HCT116 (cell line): ENCODE data around the gene PLA2G5. TPM values are rescaled to one million over a fixed set of nuclear protein-coding genes. Genes with fewer than 3 reads are reported as not detected.

Source experiments
- ATAC-seq: fragments of 200-7000 bp; cut with Tn5 transposase; 2 replicates; pipeline ENCODE4 v1.9.1; 2020; ENCODE audit warnings: mild to moderate bottlenecking, moderate library complexity
- BruUV-seq: library from RNA; stranded (reverse); fragments of 400-500 nt; replicated peaks from 2 replicates; lab custom pipeline; 2021; lab: Mats Ljungman, UMichigan
- CTCF ChIA-PET: fragments of 300-600 bp; sonication (Branson Sonifier 250); formaldehyde crosslinking; loops from one replicate; lab custom pipeline; 2021; ENCODE audit warnings: antibody characterized with exemption; lab: Charles Lee
- POLR2A ChIA-PET: fragments of 300-600, 350-600 bp; sonication (Branson Sonifier 250); formaldehyde crosslinking; loops from one replicate; lab custom pipeline; 2021; ENCODE audit warnings: antibody characterized with exemption; lab: Charles Lee
- RAD21 ChIA-PET, 2 experiments: fragments of 300-600 bp; sonication (Branson Sonifier 250); formaldehyde crosslinking; loops; one replicate each; lab custom pipeline; 2023; ENCODE audit warnings: low total read pairs in 2 of 2; ENCODE audit not compliant: uncharacterized antibody in 2 of 2, unreplicated experiment in 2 of 2, low non-redundant PET in 1 of 2; lab: Charles Lee
- DNase-seq: peaks from one replicate; pipeline ENCODE4 v3.0.0-alpha.2; 2010; ENCODE audit warnings: low read depth, low spot score
- H2AFZ ChIP-seq: fragments of 200-600 bp; shearing (Covaris generic), sonication (generic); 2 replicates; pipeline ENCODE4 v1.6.1; 2017; ENCODE audit warnings: low read depth, mixed run types, mixed read lengths, antibody characterized with exemption, low read length; ENCODE audit not compliant: poor library complexity, severe bottlenecking
- H3K27ac ChIP-seq: 2 replicates; pipeline ENCODE4 v1.5.1; 2012; ENCODE audit warnings: low read depth, low read length
- H3K27me3 ChIP-seq: fragments of 200-600 bp; sonication (generic); 2 replicates; pipeline ENCODE4 v1.6.1; 2016; ENCODE audit warnings: mixed run types, low read length, mixed read lengths; ENCODE audit not compliant: insufficient read depth
- H3K36me3 ChIP-seq, 2 experiments: fragments of 200-500 bp in 1 of 2; fragments of 200-600 bp in 1 of 2; sonication (Bioruptor generic) in 1 of 2; sonication (generic) in 1 of 2; 2 replicates each; pipeline versions ENCODE4 v1.5.1 to v1.6.1; 2014 to 2016; ENCODE audit warnings: low read length in 2 of 2, inconsistent platforms in 1 of 2, mixed read lengths in 1 of 2, mixed run types in 1 of 2; ENCODE audit not compliant: insufficient read depth in 2 of 2, control insufficient read depth in 1 of 2
- H3K4me1 ChIP-seq, 2 experiments: fragments of 200-600 bp in 1 of 2; sonication (generic) in 1 of 2; 2 replicates each; pipeline versions ENCODE4 v1.5.1 to v1.6.1; 2012 to 2017; ENCODE audit warnings: low read length in 2 of 2, inconsistent platforms in 1 of 2, mild to moderate bottlenecking in 1 of 2, mixed read lengths in 1 of 2, mixed run types in 1 of 2, moderate library complexity in 1 of 2; ENCODE audit not compliant: insufficient read depth in 2 of 2, control insufficient read depth in 1 of 2
- H3K4me2 ChIP-seq: fragments of 200-600 bp; sonication (generic); 2 replicates; pipeline ENCODE4 v1.6.1; 2017; ENCODE audit warnings: mixed run types, low read length, mixed read lengths
- H3K4me3 ChIP-seq, 2 experiments: fragments of 200-600 bp in 1 of 2; sonication (generic) in 1 of 2; replicated peaks in 1 of 2; 2 replicates each; pipeline ENCODE4 v1.5.1; 2011 to 2016; ENCODE audit warnings: low read length in 2 of 2, control low read depth in 1 of 2, low read depth in 1 of 2, mild to moderate bottlenecking in 1 of 2, mixed read lengths in 1 of 2, mixed run types in 1 of 2
- H3K79me2 ChIP-seq: fragments of 200-600 bp; sonication (generic); 2 replicates; pipeline ENCODE4 v1.6.1; 2017; ENCODE audit warnings: mild to moderate bottlenecking, mixed run types, low read length, moderate library complexity, mixed read lengths; ENCODE audit not compliant: insufficient read depth
- H3K9ac ChIP-seq: fragments of 200-600 bp; sonication (generic); 2 replicates; pipeline ENCODE4 v1.6.1; 2016; ENCODE audit warnings: low read length, mixed read lengths
- H3K9me2 ChIP-seq: fragments of 200-600 bp; sonication (generic), shearing (Covaris generic); 2 replicates; pipeline ENCODE4 v1.6.1; 2017; ENCODE audit warnings: mixed run types, mild to moderate bottlenecking, moderate library complexity; ENCODE audit not compliant: insufficient read depth
- H3K9me3 ChIP-seq, 2 experiments: fragments of 200-500 bp in 1 of 2; fragments of 200-600 bp in 1 of 2; sonication (Bioruptor generic) in 1 of 2; sonication (generic) in 1 of 2; 2 replicates each; pipeline ENCODE4 v1.6.1; 2014 to 2017; ENCODE audit warnings: low read length in 2 of 2, mixed read lengths in 2 of 2, inconsistent platforms in 1 of 2, low read depth in 1 of 2, mild to moderate bottlenecking in 1 of 2, mixed run types in 1 of 2, moderate library complexity in 1 of 2; ENCODE audit not compliant: control insufficient read depth in 1 of 2, insufficient read depth in 1 of 2
- H4K20me1 ChIP-seq: fragments of 200-600 bp; sonication (generic), shearing (Covaris generic); 2 replicates; pipeline ENCODE4 v1.6.1; 2017; ENCODE audit warnings: mixed run types, mild to moderate bottlenecking, moderate library complexity; ENCODE audit not compliant: insufficient read depth
- CBX3 ChIP-seq: IDR thresholded peaks from 2 replicates; pipeline ENCODE4 v1.6.1; 2012; ENCODE audit warnings: low read depth
- EGR1 ChIP-seq: IDR thresholded peaks from 2 replicates; pipeline ENCODE4 v1.6.1; 2012; ENCODE audit warnings: low read depth
- EZH2 ChIP-seq: fragments of 200-600 bp; sonication (generic); IDR thresholded peaks from 2 replicates; pipeline ENCODE4 v1.6.1; 2017; ENCODE audit warnings: antibody characterized with exemption, mixed run types
- EZH2phosphoT487 ChIP-seq: fragments of 200-600 bp; IDR thresholded peaks from 2 replicates; pipeline ENCODE4 v1.6.1; 2018; ENCODE audit warnings: antibody characterized with exemption, borderline replicate concordance
- FOSL1 ChIP-seq: IDR thresholded peaks from 2 replicates; pipeline ENCODE4 v1.6.1; 2012; ENCODE audit warnings: low read depth
- JUND ChIP-seq: IDR thresholded peaks from 2 replicates; pipeline ENCODE4 v1.6.1; 2012
- POLR2A ChIP-seq: IDR thresholded peaks from 2 replicates; pipeline ENCODE4 v1.7.0; 2011; ENCODE audit warnings: borderline replicate concordance; ENCODE audit not compliant: insufficient read depth, insufficient read length; ENCODE audit errors: extremely low read depth
- POLR2AphosphoS5 ChIP-seq: IDR thresholded peaks from 2 replicates; pipeline ENCODE4 v1.6.1; 2011; ENCODE audit warnings: mild to moderate bottlenecking, low read depth, low read length, moderate library complexity
- RAD21 ChIP-seq: IDR thresholded peaks from 2 replicates; pipeline ENCODE4 v1.6.1; 2012; ENCODE audit warnings: low read depth, mild to moderate bottlenecking
- SIN3A ChIP-seq: IDR thresholded peaks from 2 replicates; pipeline ENCODE4 v1.6.1; 2012; ENCODE audit warnings: low read depth
- SP1 ChIP-seq: IDR thresholded peaks from 2 replicates; pipeline ENCODE4 v1.6.1; 2012; ENCODE audit warnings: low read depth
- SRF ChIP-seq: IDR thresholded peaks from 2 replicates; pipeline ENCODE4 v1.6.1; 2012; ENCODE audit warnings: low read depth
- YY1 ChIP-seq: IDR thresholded peaks from 2 replicates; pipeline ENCODE4 v1.6.1; 2011; ENCODE audit warnings: low read length, low read depth, moderate library complexity, mild to moderate bottlenecking; ENCODE audit not compliant: insufficient replicate concordance; ENCODE audit errors: extremely low read depth
- ZFX ChIP-seq: fragments of 450-650 bp; IDR thresholded peaks from 2 replicates; pipeline ENCODE4 v1.6.1; 2017
- ZNF274 ChIP-seq: fragments of 200-500 bp; sonication (Bioruptor generic); IDR thresholded peaks from 2 replicates; pipeline ENCODE4 v1.6.1; 2014; ENCODE audit warnings: mild to moderate bottlenecking, low read depth, low read length, inconsistent platforms
- intact Hi-C: fragments of 100-400 bp; cut with micrococcal nuclease; formaldehyde crosslinking; loops from 2 replicates; pipeline ENCODE4 v1.10.0; 2022
- total RNA-seq: library from RNA; stranded (reverse); gene quantifications from one replicate; pipeline ENCODE4 v1.2.1, GENCODE V29; 2021; ENCODE audit not compliant: unreplicated experiment
- TF ChIP-seq, protein P1 (sequence below): IDR thresholded peaks from 2 replicates; pipeline ENCODE4 v1.6.1; 2012
- TF ChIP-seq, protein P2 (sequence below): IDR thresholded peaks from 2 replicates; pipeline ENCODE4 v1.6.1; 2012; ENCODE audit warnings: low read depth

PLA2G5 gene
- total RNA-seq, 1 experiment from 2014 or later: not detected

DNA sequence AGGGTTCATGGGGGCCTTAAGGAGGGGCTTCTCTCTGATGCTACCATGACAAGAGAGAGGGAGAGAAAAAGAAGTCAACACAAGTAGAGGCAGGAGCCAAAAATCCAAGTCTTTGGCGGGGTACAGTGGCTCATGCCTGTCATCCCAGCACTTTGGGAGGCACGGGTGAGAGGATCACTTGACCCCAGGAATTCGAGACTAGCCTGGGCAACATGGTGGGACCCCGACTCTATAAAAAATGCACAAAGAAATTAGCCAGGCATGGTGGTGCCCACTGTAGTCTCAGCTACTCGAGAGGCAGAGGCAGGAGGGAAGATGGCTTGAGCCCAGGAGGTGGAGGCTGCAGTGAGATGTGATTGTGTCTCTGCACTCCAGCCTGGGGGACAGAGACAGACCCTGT is 8.7 kb downstream of the PLA2G5 start:
- no TSS peak for BruUV-seq
- no peak overlapping the region for H3K4me2 ChIP-seq
- no peaks in the 10 kb centered on the region for H3K9me2 ChIP-seq
- TF ChIP-seq SRF: no peak
- TF ChIP-seq EZH2: no peak
- TF ChIP-seq SP1: no peak
- no peak for TF ChIP-seq CBX3
- TF ChIP-seq, protein P1, sequence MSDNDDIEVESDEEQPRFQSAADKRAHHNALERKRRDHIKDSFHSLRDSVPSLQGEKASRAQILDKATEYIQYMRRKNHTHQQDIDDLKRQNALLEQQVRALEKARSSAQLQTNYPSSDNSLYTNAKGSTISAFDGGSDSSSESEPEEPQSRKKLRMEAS: no peak
- no peak for TF ChIP-seq EGR1
- TF ChIP-seq RAD21: no peak
- no peaks in the 10 kb centered on the region for H3K9me3 ChIP-seq
- ChIA-PET POLR2A (no interaction called here), CTCF (no interaction called here), RAD21 (no interaction called here)
- H3K27ac ChIP-seq: no peak overlapping the region
- H3K36me3 ChIP-seq: no peaks in the 10 kb centered on the region
- no peaks in the 10 kb centered on the region for H3K79me2 ChIP-seq
- no peaks in the 10 kb centered on the region for H3K4me1 ChIP-seq
- H3K27me3 ChIP-seq: no peaks in the 10 kb centered on the region
- ATAC-seq: no peak
- H2AFZ ChIP-seq: no peak overlapping the region
- H3K4me3 ChIP-seq: no peak overlapping the region
- H4K20me1 ChIP-seq: no peaks in the 10 kb centered on the region
- no peak overlapping the region for H3K9ac ChIP-seq
- intact Hi-C loops: no loop called here
- DNase-seq: no peak

DNA sequence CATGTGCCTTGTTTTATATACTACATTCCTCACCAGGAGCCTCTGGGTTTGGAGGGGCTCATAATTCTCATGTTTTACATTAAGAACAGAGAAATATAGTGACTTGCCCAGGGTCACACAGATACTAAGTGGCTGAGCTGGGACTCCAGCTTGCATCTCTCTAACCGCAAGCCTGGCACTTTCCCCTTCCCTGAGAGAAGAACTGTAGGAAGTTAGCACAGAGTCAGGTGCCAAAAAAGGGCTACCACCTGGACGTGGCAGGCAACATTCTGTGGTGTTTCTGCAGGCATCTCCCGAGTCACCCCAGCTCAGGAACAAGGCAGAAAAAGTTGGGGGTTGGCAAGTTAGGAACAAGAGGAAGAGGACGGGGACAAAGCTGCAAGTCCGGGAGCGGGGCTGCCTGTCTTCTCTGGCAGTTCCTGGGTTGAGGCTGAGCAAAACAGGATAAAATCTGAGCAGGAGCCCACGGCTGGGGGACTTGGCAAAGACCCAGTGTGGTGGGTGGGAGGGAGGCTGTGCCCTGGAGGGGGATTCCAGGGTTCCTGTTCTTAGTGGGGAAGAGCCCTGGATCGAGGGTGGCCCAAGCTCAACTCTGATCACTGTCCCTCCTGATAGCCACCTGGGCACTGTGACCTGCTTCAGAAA is 9.8 kb downstream of the PLA2G5 start:
- H3K36me3 ChIP-seq: no peaks in the 10 kb centered on the region
- H3K9ac ChIP-seq: no peak overlapping the region
- DNase-seq: no peak
- no peaks in the 10 kb centered on the region for H3K9me2 ChIP-seq
- no peak overlapping the region for H3K27ac ChIP-seq
- no peaks in the 10 kb centered on the region for H3K79me2 ChIP-seq
- ATAC-seq: no peak
- no peaks in the 10 kb centered on the region for H3K9me3 ChIP-seq
- RAD21 ChIA-PET: no interaction called here
- H3K4me1 ChIP-seq: no peaks in the 10 kb centered on the region
- H3K4me2 ChIP-seq: no peak overlapping the region
- H4K20me1 ChIP-seq: no peaks in the 10 kb centered on the region
- H3K4me3 ChIP-seq: no peak overlapping the region
- CTCF ChIA-PET: no interaction called here
- POLR2A ChIA-PET: no interaction called here
- no peak overlapping the region for H2AFZ ChIP-seq
- H3K27me3 ChIP-seq: no peaks in the 10 kb centered on the region
- no TSS peak for BruUV-seq
- intact Hi-C loops: no loop called here
- no peak for TF ChIP-seq FOSL1
- TF ChIP-seq JUND: no peak
- TF ChIP-seq RAD21: no peak
- TF ChIP-seq ZFX: no peak
- no peak for TF ChIP-seq YY1
- TF ChIP-seq POLR2A: no peak
- no peak for TF ChIP-seq SP1
- TF ChIP-seq SRF: no peak
- no peak for TF ChIP-seq POLR2AphosphoS5
- TF ChIP-seq ZNF274: no peak
- TF ChIP-seq SIN3A: no peak
- TF ChIP-seq, protein P2, sequence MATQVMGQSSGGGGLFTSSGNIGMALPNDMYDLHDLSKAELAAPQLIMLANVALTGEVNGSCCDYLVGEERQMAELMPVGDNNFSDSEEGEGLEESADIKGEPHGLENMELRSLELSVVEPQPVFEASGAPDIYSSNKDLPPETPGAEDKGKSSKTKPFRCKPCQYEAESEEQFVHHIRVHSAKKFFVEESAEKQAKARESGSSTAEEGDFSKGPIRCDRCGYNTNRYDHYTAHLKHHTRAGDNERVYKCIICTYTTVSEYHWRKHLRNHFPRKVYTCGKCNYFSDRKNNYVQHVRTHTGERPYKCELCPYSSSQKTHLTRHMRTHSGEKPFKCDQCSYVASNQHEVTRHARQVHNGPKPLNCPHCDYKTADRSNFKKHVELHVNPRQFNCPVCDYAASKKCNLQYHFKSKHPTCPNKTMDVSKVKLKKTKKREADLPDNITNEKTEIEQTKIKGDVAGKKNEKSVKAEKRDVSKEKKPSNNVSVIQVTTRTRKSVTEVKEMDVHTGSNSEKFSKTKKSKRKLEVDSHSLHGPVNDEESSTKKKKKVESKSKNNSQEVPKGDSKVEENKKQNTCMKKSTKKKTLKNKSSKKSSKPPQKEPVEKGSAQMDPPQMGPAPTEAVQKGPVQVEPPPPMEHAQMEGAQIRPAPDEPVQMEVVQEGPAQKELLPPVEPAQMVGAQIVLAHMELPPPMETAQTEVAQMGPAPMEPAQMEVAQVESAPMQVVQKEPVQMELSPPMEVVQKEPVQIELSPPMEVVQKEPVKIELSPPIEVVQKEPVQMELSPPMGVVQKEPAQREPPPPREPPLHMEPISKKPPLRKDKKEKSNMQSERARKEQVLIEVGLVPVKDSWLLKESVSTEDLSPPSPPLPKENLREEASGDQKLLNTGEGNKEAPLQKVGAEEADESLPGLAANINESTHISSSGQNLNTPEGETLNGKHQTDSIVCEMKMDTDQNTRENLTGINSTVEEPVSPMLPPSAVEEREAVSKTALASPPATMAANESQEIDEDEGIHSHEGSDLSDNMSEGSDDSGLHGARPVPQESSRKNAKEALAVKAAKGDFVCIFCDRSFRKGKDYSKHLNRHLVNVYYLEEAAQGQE: no peak
- TF ChIP-seq EZH2phosphoT487: no peak
- TF ChIP-seq CBX3: no peak
- TF ChIP-seq, protein P1: no peak
